Immature natural killer cell (primary cell): ENCODE results near the gene LMNTD2. TPM values are rescaled to one million over a fixed set of nuclear protein-coding genes. Genes with fewer than 3 reads are reported as not detected.
"Not testable (repeated sequence)": the region's sequence is repeated elsewhere in the genome, so short reads cannot be mapped to it uniquely, and the experiment has no call there.

Experiments
- DNase-seq, 3 donors: peaks; one replicate each; pipeline ENCODE4 v3.0.0; 2022; ENCODE audit warnings: mixed read lengths in 1 of 3
- H3K27ac Mint-ChIP-seq, 6 donors: one replicate each; pipeline ENCODE4 v1.8.0; 2020; ENCODE audit warnings: mixed read lengths in 6 of 6, mild to moderate bottlenecking in 5 of 6, inconsistent platforms in 4 of 6, moderate library complexity in 3 of 6
- H3K27me3 Mint-ChIP-seq, 3 donors: one replicate each; pipeline ENCODE4 v1.8.0; 2020 to 2021; ENCODE audit warnings: low read depth in 3 of 3, mild to moderate bottlenecking in 3 of 3, mixed read lengths in 3 of 3, moderate library complexity in 3 of 3, inconsistent platforms in 1 of 3
- H3K36me3 Mint-ChIP-seq, 3 donors: one replicate each; pipeline ENCODE4 v1.8.0; 2020; ENCODE audit warnings: mixed read lengths in 3 of 3, inconsistent platforms in 2 of 3, mild to moderate bottlenecking in 2 of 3
- H3K4me1 Mint-ChIP-seq, 2 donors: one replicate each; pipeline ENCODE4 v1.8.0; 2020; ENCODE audit warnings: inconsistent platforms in 2 of 2, mild to moderate bottlenecking in 2 of 2, mixed read lengths in 2 of 2, moderate library complexity in 1 of 2
- H3K4me3 Mint-ChIP-seq, 5 donors: one replicate each; pipeline ENCODE4 v1.8.0; 2020; ENCODE audit warnings: mild to moderate bottlenecking in 5 of 5, mixed read lengths in 5 of 5, inconsistent platforms in 3 of 5, moderate library complexity in 3 of 5
- H3K9me3 Mint-ChIP-seq, 6 donors: one replicate each; pipeline ENCODE4 v1.8.0; 2020; ENCODE audit warnings: mild to moderate bottlenecking in 6 of 6, mixed read lengths in 6 of 6, inconsistent platforms in 4 of 6, moderate library complexity in 3 of 6
- polyA plus RNA-seq, 3 donors: library from polyadenylated mRNA; unstranded; fragments of 300-500 nt; fragmentation: Illumina TruSeq; gene quantifications; one replicate each; pipeline ENCODE4 v1.2.3, GENCODE V29; 2021

LMNTD2 gene
- polyA plus RNA-seq, 3 donors from 2014 or later = 0.54 to 0.95 (median 0.66) TPM

DNA sequence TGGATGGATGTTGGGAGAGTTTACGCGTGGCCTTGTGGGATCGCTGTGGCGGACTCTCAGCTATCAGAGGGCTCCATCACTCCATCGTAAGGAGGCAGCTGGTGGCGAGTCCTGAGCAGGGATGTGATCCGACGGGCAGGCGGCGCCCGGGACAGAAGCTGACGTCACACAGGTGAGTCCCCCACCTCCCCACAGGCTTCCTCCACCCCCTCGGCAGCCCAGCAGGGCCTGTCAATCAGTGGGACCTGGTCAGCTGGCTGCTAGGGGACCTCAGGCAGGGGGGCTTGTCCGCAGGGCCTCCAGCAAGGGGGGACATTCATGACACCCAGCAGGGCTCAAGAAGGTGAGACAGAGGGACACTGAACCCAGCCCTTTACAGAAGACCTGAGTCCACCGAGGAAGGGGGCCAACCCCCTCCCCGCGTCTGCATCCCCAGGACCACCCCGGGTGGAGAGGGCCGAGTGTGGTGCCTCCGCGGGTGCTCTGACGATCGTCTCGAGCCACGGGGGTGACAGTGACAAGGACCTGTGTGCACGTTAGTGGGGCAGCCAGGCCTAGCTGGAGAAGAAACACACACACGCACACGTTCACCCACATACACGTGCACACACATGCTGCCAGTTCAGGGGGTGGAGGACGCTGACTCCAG is 32.2 kb downstream of the LMNTD2 start:
- H3K27ac Mint-ChIP-seq = no peak overlapping the region
- H3K4me1 Mint-ChIP-seq = peaks cover 0 to 2% of the 10 kb centered on the region in 2 donors
- no peak for DNase-seq
- no peak overlapping the region for H3K4me3 Mint-ChIP-seq
- no peaks in the 10 kb centered on the region for H3K9me3 Mint-ChIP-seq
- H3K36me3 Mint-ChIP-seq = no peaks in the 10 kb centered on the region
- peaks cover 0 to 4% (median 0%) of the 10 kb centered on the region in 3 donors for H3K27me3 Mint-ChIP-seq

GRCh38 chr11:526192-526591 is 34.3 kb downstream of the LMNTD2 start:
- no peak overlapping the region for H3K27ac Mint-ChIP-seq
- H3K4me1 Mint-ChIP-seq = no peaks in the 10 kb centered on the region
- H3K4me3 Mint-ChIP-seq = no peak overlapping the region
- peaks cover 0 to 4% (median 0%) of the 10 kb centered on the region in 3 donors for H3K27me3 Mint-ChIP-seq
- no peaks in the 10 kb centered on the region for H3K36me3 Mint-ChIP-seq
- DNase-seq = no peak
- no peaks in the 10 kb centered on the region for H3K9me3 Mint-ChIP-seq

- peaks cover 5 to 6% of the 10 kb centered on the region in 2 donors for H3K4me1 Mint-ChIP-seq
- peaks cover 4 to 11% (median 4%) of the 10 kb centered on the region in 3 donors for H3K27me3 Mint-ChIP-seq
- no peak overlapping the region for H3K4me3 Mint-ChIP-seq
- no peak for DNase-seq
- H3K36me3 Mint-ChIP-seq = no peaks in the 10 kb centered on the region
- H3K9me3 Mint-ChIP-seq = no peaks in the 10 kb centered on the region
- H3K27ac Mint-ChIP-seq = no peak overlapping the region
Observed at GRCh38 chr11:521177-521688, 39.3 kb downstream of the LMNTD2 start.

DNA sequence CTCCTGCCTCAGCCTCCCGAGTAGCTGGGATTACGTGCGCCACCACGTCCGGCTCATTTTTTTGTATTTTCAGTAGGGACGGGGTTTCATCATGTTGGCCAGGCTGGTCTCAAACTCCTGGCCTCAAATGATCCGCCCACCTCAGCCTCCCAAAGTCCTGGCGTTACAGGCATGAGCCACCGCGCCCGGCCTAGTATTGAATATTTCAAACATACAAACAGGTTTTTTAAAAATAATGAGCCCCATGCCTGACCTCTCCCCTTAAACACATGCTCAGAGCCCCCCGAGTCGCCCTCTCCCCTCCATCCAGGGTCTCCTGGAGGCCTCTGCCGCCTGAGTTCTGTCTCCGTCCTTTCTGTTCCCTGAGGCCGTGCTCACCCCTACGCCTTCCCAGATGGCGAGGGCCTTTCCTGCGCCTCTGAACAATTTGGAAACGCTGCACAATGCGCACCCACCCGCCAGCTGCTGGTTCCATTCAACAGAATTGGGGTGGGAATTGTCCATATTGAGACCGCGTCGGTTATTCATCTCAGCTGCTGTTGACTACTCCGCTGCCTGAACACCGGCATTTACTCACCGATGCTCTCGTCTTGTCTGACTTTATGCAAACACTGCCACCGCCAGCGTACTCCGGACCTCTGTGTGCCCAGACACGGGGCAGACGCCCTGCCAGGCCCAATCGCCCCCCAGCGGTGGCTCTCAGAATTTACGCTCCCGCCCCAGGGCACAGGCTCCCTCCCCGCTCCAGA is 39.9 kb downstream of the LMNTD2 start:
- Mint-ChIP-seq H3K9me3 (no peaks in the 10 kb centered on the region), H3K36me3 (no peaks in the 10 kb centered on the region), H3K4me1 (peaks cover 5 to 6% of the 10 kb centered on the region in 2 donors), H3K27me3 (peaks cover 4 to 11% (median 4%) of the 10 kb centered on the region in 3 donors), H3K4me3 (no peak overlapping the region), H3K27ac (no peak overlapping the region)
- DNase-seq = no peak

DNA sequence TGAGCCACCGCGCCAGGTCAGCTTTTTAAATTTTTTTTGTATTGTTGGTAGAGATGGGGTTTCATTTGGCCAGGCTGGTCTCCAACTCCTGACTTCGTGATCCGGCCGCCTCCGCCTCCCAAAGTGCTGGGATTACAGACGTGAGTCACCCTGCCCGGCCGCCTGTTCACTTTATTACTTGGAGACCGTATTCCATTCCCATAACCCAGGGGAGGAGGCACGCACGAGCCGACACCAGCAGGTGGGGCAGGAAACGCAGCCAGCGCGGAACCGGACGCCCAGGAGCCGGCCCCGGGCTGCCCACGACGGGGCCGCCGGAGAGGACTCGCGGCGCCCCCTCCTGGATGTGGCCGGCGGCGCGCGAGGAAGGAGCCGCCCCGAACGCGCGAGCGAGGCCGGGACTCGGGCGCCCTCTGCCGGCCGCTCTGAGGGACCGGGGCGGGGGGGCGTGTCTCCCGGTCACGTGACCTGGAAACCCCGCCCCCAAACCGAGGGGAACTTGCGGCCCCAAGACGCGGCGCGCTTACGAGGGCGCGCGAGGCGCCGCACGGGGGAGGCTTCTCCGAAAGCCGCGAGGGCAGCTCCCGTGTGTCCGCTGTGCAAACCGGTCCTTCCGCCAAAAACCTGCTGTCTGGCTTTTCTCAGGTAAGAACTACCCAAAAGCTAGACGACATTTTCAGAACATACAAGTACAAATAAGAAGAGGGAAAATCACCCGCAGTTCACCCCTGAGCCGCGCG is 41.9 kb downstream of the LMNTD2 start:
- Mint-ChIP-seq H3K27me3 (peaks cover 4 to 6% (median 4%) of the 10 kb centered on the region in 3 donors), H3K27ac (peak overlapping the region; percentile 59 to 89 (median 78)), H3K4me1 (peaks cover 5 to 6% of the 10 kb centered on the region in 2 donors), H3K36me3 (no peaks in the 10 kb centered on the region), H3K4me3 (peak overlapping the region; percentile 81 to 90 (median 83)), H3K9me3 (no peaks in the 10 kb centered on the region)
- DNase-seq = peak; percentile 80 to 91 (median 88)

DNA sequence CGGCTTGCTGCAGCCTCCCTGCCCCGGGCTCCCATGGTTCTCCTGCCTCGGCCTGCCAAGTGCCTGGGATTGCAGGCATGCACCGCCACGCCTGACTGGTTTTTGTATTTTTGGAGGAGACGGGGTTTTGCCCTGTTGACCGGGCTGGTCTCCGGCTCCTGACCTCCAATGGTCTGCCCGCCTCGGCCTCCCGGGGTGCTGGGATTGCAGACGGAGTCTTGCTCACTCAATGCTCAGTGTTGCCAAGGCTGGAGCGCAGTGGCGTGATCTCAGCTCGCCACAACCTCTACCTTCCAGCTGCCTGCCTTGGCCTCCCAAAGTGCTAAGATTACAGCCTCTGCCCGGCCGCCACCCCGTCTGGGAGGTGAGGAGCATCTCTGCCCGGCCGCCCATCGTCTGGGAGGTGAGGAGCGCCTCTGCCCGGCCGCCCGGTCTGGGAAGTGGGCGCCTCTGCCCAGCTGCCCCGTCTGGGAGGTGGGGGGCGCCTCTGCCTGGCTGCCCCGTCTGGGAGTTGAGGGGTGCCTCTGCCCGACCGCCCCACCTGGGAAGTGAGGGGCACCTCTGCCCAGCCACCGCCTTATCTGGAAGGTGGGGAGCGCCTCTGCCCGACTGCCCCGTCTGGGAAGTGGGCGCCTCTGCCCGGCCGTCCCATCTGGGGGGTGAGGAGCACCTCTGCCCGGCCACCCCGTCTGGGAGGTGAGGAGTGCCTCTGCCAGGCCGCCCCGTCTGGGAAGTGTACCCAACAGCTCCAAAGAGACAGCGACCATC is 43.4 kb downstream of the LMNTD2 start:
- H3K4me3 Mint-ChIP-seq = peak overlapping the region in 1 of 5 donors; percentile 30
- H3K36me3 Mint-ChIP-seq, H3K4me1 Mint-ChIP-seq, DNase-seq, H3K9me3 Mint-ChIP-seq, H3K27me3 Mint-ChIP-seq: not testable (repeated sequence)
- H3K27ac Mint-ChIP-seq = peak overlapping the region in 1 of 6 donors; percentile 46

GRCh38 chr11:516400-516799 is 44.1 kb downstream of the LMNTD2 start:
- H3K4me1 Mint-ChIP-seq = peaks cover 5 to 6% of the 10 kb centered on the region in 2 donors
- no peaks in the 10 kb centered on the region for H3K9me3 Mint-ChIP-seq
- H3K27me3 Mint-ChIP-seq = peaks cover 4 to 6% (median 6%) of the 10 kb centered on the region in 3 donors
- H3K4me3 Mint-ChIP-seq = no peak overlapping the region
- H3K36me3 Mint-ChIP-seq = no peaks in the 10 kb centered on the region
- no peak for DNase-seq
- peak overlapping the region in 2 of 6 donors; percentile 46 to 68 for H3K27ac Mint-ChIP-seq

GRCh38 chr11:515131-515530 is 45.4 kb downstream of the LMNTD2 start:
- Mint-ChIP-seq H3K27me3 (peaks cover 2 to 6% (median 4%) of the 10 kb centered on the region in 3 donors), H3K27ac (no peak overlapping the region), H3K9me3 (no peaks in the 10 kb centered on the region), H3K4me3 (no peak overlapping the region), H3K36me3 (no peaks in the 10 kb centered on the region), H3K4me1 (peaks cover 5 to 6% of the 10 kb centered on the region in 2 donors)
- no peak for DNase-seq

DNA sequence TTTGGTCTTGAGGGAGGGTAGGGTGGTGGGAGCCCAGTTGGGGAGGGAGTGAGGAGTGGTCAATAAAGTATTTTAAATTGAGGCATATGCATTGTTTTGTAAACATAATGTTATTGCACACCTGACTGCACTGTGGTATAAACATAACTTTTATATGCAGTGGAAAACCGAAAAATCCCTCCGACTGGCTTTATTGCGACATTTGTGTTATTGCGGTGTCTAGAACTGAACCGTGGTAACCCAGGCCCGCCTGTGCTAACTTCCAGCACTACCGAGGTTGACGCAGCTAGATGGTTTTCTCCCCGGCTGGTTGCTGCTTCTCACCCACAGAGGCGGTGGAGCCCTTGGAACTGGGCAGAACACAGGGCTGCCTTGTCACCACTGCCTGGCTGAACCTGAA is 45.9 kb downstream of the LMNTD2 start:
- H3K27ac Mint-ChIP-seq = no peak overlapping the region
- no peaks in the 10 kb centered on the region for H3K9me3 Mint-ChIP-seq
- no peak overlapping the region for H3K4me3 Mint-ChIP-seq
- peaks cover 5 to 6% of the 10 kb centered on the region in 2 donors for H3K4me1 Mint-ChIP-seq
- H3K27me3 Mint-ChIP-seq = peaks cover 2 to 6% (median 4%) of the 10 kb centered on the region in 3 donors
- peaks cover 0 to 4% (median 3%) of the 10 kb centered on the region in 3 donors for H3K36me3 Mint-ChIP-seq
- no peak for DNase-seq

DNA sequence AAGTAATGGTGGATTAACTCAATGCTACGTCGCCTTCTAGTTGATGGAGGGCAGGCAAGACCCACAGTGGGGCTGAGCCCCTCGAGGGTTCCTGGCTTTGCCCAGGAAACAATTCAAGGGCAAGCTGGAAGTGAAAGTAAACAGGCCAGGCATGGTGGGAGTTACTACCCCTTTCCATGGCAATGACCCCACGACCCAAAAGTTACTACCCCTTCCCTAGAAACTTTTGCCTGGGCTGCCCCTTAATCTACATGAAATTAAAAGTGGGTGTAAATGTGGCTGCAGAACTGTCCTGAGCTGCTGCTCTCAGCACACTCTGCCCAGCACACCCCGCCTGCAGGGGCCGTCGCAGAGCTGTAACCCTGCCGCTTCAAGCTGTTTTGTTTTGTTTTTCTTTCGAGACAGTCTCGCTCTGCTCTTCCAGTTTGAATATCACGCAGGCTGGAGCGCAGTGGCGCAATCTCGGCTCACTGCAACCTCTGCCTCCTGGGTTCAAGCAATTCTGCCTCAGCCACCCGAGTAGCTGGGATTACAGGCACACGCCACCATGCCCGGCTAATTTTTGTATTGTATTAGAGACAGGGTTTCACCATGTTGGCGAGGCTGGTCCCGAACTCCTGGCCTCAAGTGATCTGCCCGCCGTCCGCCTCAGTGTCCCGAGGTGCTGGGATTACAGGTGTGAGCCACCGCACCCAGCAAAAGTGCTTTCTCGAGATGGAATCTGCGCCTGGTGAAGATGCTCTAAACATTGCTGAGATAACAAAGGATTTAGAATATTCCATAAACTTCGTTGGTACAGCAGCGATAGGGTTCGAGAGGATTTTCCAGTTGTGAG is 47.6 kb downstream of the LMNTD2 start:
- Mint-ChIP-seq H3K27ac (peak overlapping the region in 1 of 6 donors; percentile 62), H3K4me1 (peaks cover 0 to 5% of the 10 kb centered on the region in 2 donors), H3K9me3 (no peaks in the 10 kb centered on the region), H3K36me3 (peaks cover 0 to 4% (median 3%) of the 10 kb centered on the region in 3 donors), H3K27me3 (peaks cover 0 to 4% (median 0%) of the 10 kb centered on the region in 3 donors), H3K4me3 (no peak overlapping the region)
- DNase-seq = no peak

DNA sequence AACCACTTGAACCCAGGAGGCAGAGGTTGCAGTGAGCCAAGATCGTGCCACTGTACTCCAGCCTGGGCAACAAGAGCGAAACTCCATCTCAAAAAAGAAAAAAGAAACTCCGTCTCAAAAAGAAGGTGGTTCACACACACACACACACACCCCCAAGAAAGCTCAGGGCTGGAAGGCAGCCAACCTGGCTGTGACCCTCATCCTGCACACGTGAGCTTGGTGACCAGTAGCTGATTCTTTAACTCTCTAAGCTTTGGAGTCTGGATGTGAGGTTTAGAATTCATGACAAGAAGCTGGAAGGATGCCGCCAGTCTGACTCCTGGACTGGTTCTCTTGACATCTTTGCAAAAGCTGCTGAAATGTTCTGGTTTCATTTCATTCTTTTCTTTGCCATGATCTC is 51.6 kb downstream of the LMNTD2 start:
- Mint-ChIP-seq H3K9me3 (no peaks in the 10 kb centered on the region), H3K27ac (no peak overlapping the region), H3K36me3 (peaks cover 0 to 4% (median 3%) of the 10 kb centered on the region in 3 donors), H3K4me1 (peaks cover 19 to 22% of the 10 kb centered on the region in 2 donors), H3K4me3 (peak overlapping the region in 3 of 5 donors; percentile 7 to 25 (median 12)), H3K27me3 (peaks cover 5 to 12% (median 8%) of the 10 kb centered on the region in 3 donors)
- DNase-seq = no peak

DNA sequence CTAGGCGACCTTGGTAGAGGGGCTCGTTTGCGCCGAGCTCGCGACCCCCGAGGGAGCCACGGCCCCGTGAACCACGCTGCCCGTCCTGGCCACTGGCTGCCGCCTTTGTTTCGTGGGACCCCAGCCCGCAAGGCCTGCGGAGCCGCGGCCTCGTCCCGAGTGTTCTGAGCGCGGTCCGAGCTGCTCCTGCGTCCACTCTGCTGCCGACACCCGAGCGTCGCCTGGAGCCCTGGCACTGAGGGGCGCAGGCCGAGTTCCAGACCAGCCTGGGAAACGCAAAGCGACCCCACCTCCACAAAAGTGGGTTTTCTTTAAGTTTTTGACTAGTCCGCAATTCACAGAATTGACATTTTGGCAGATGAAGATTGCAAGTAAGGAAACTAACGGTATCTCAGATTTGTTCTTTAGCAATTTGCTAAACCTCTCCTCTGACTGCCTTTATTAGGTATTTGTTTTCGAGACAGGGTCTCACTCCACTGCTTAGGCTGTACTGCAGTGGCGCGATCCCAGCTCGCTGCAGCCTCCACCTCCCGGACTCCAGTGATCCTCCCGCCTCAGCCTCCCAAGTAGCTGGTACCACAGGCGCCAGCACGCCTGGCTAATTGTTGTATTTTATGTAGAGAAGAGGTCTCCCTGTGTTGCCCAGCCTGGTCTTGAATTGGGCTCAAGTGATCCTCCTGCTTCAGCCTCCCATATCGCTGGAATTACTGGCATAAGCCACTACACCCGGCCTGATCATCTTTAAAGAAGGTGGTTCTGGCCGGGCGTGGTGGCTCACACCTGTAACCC is 52.6 kb downstream of the LMNTD2 start:
- Mint-ChIP-seq H3K27ac (peak overlapping the region in 4 of 6 donors; percentile 42 to 79 (median 54)), H3K4me3 (peak overlapping the region; percentile 61 to 73 (median 71)), H3K4me1 (peaks cover 19 to 23% of the 10 kb centered on the region in 2 donors), H3K27me3 (peaks cover 6 to 12% (median 8%) of the 10 kb centered on the region in 3 donors), H3K36me3 (peaks cover 0 to 4% (median 3%) of the 10 kb centered on the region in 3 donors), H3K9me3 (no peaks in the 10 kb centered on the region)
- DNase-seq = no peak
